ENCODE results near the gene TUFM.
"Not testable (repeated sequence)": the region's sequence is repeated elsewhere in the genome, so short reads cannot be mapped to it uniquely, and the experiment has no call there.

DNA sequence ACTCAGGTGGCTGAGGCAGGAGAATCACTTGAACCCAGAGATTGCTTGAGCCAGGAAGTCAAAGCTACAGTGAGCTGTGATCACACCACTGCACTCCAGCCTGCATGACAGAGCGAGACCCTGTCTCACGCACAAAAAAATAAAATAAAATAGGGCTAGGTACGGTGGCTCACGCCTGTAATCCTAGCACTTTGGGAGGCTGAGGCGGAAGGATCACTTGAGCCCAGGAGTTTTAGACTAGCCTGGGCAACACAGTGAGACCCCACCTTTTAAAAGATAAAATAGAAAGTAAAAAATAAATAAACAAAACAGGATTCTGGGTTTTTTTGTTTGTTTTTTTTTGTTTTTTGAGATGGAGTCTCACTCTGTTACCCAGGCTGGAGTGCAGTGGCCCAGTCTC is 44.2 kb upstream of the TUFM start:
- TF ChIP-seq, protein P1, sequence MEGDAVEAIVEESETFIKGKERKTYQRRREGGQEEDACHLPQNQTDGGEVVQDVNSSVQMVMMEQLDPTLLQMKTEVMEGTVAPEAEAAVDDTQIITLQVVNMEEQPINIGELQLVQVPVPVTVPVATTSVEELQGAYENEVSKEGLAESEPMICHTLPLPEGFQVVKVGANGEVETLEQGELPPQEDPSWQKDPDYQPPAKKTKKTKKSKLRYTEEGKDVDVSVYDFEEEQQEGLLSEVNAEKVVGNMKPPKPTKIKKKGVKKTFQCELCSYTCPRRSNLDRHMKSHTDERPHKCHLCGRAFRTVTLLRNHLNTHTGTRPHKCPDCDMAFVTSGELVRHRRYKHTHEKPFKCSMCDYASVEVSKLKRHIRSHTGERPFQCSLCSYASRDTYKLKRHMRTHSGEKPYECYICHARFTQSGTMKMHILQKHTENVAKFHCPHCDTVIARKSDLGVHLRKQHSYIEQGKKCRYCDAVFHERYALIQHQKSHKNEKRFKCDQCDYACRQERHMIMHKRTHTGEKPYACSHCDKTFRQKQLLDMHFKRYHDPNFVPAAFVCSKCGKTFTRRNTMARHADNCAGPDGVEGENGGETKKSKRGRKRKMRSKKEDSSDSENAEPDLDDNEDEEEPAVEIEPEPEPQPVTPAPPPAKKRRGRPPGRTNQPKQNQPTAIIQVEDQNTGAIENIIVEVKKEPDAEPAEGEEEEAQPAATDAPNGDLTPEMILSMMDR (IDR thresholded peaks at IDR 0.05 in 8 of 11, conservative IDR thresholded peaks at IDR 0.05 in 3 of 11), result not testable (repeated sequence)
- TF ChIP-seq POLR2A, POLR2AphosphoS5 (IDR thresholded peaks at IDR 0.05): not testable (repeated sequence)
